Right forelimb (tissue), 1 donor: ENCODE results near the gene H1-8.
"Not testable (repeated sequence)": the region's sequence is repeated elsewhere in the genome, so short reads cannot be mapped to it uniquely, and the experiment has no call there.

ENCODE experiments used
- DNase-seq: peaks from one replicate; pipeline ENCODE4 v3.0.0-alpha.2; 2018

H1-8 gene

GRCh38 chr3:129543156-129543790, at the start of gene H1-8:
TSS of gene H1-8 (plus strand) at chr3:129543175. CDS start at chr3:129543219, 44 bp downstream.
- DNase-seq, result no peak

GRCh38 chr3:129493206-129493605, 49.8 kb upstream of the H1-8 start:
- no peak for DNase-seq

GRCh38 chr3:129494499-129494898, 48.5 kb upstream of the H1-8 start:
- not testable (repeated sequence) for DNase-seq

- not testable (repeated sequence) for DNase-seq
These were observed 47.9 kb upstream of the H1-8 start for GRCh38 chr3:129495006-129495639.

- DNase-seq, result not testable (repeated sequence)
These were observed 45.1 kb upstream of the H1-8 start for GRCh38 chr3:129497876-129498275.

GRCh38 chr3:129498603-129499488, 44.1 kb upstream of the H1-8 start:
- DNase-seq, result not testable (repeated sequence)

GRCh38 chr3:129499604-129500333, 43.2 kb upstream of the H1-8 start:
- DNase-seq, result not testable (repeated sequence)

- no peak for DNase-seq
These were observed 42.7 kb upstream of the H1-8 start for GRCh38 chr3:129500334-129500658.

GRCh38 chr3:129501630-129502029, 41.3 kb upstream of the H1-8 start:
- DNase-seq, result no peak

GRCh38 chr3:129502641-129503408, 40.1 kb upstream of the H1-8 start:
- no peak for DNase-seq

GRCh38 chr3:129503471-129504291, 39.3 kb upstream of the H1-8 start:
- no peak for DNase-seq

GRCh38 chr3:129504471-129505100, 38.4 kb upstream of the H1-8 start:
- no peak for DNase-seq

GRCh38 chr3:129505341-129505740, 37.6 kb upstream of the H1-8 start:
- no peak for DNase-seq

- DNase-seq, result no peak
These were observed 36.7 kb upstream of the H1-8 start for GRCh38 chr3:129506231-129506742.

- DNase-seq, result no peak
These were observed 35.7 kb upstream of the H1-8 start for GRCh38 chr3:129507181-129507831.

GRCh38 chr3:129512595-129512994, 30.4 kb upstream of the H1-8 start:
- no peak for DNase-seq

- DNase-seq, result no peak
These were observed 29.3 kb upstream of the H1-8 start for GRCh38 chr3:129513705-129514104.

GRCh38 chr3:129514110-129514509, 28.9 kb upstream of the H1-8 start:
- no peak for DNase-seq

- no peak for DNase-seq
These were observed 28.4 kb upstream of the H1-8 start for GRCh38 chr3:129514563-129514962.
